GM23248 (cell line): ENCODE measurements around the gene HDAC7. TPM values are rescaled to one million over a fixed set of nuclear protein-coding genes. Genes with fewer than 3 reads are reported as not detected.

Experiments used
- DNase-seq: peaks from one replicate; pipeline ENCODE4 v3.0.0-alpha.2; 2015
- H2AFZ ChIP-seq: fragments of 200-600 bp; sonication (generic); 2 replicates; pipeline ENCODE4 v1.6.1; 2016; ENCODE audit warnings: antibody characterized with exemption
- H3F3A ChIP-seq: fragments of 200-600 bp; sonication (generic); 2 replicates; pipeline ENCODE4 v1.6.1; 2016; ENCODE audit warnings: mild to moderate bottlenecking, antibody characterized with exemption, mixed run types; ENCODE audit not compliant: insufficient read depth
- H3K27ac ChIP-seq: fragments of 200-600 bp; sonication (generic); 2 replicates; pipeline ENCODE4 v1.5.1; 2016; ENCODE audit warnings: mild to moderate bottlenecking
- H3K27me3 ChIP-seq: fragments of 200-600 bp; sonication (generic); replicated peaks from 2 replicates; pipeline ENCODE4 v1.6.1; 2016; ENCODE audit warnings: mild to moderate bottlenecking; ENCODE audit not compliant: insufficient read depth
- H3K36me3 ChIP-seq: fragments of 200-600 bp; sonication (generic); 2 replicates; pipeline ENCODE4 v1.6.1; 2016; ENCODE audit warnings: low read depth, mild to moderate bottlenecking
- H3K4me1 ChIP-seq: fragments of 200-600 bp; sonication (generic); 2 replicates; pipeline ENCODE4 v1.6.1; 2016; ENCODE audit warnings: mild to moderate bottlenecking; ENCODE audit not compliant: insufficient read depth
- H3K4me2 ChIP-seq: fragments of 200-600 bp; sonication (generic); one replicate; pipeline ENCODE4 v1.6.1; 2016; ENCODE audit warnings: mild to moderate bottlenecking; ENCODE audit not compliant: unreplicated experiment
- H3K4me3 ChIP-seq: fragments of 200-600 bp; sonication (generic); 2 replicates; pipeline ENCODE4 v1.5.1; 2016; ENCODE audit warnings: mild to moderate bottlenecking
- H3K79me2 ChIP-seq: fragments of 200-600 bp; sonication (generic); 2 replicates; pipeline ENCODE4 v1.6.1; 2016; ENCODE audit warnings: mild to moderate bottlenecking; ENCODE audit not compliant: insufficient read depth
- H3K9ac ChIP-seq: fragments of 200-600 bp; sonication (generic); 2 replicates; pipeline ENCODE4 v1.6.1; 2016; ENCODE audit warnings: mild to moderate bottlenecking
- H3K9me2 ChIP-seq: fragments of 200-600 bp; sonication (generic); 2 replicates; pipeline ENCODE4 v1.6.1; 2016; ENCODE audit warnings: mixed run types, mild to moderate bottlenecking, moderate library complexity; ENCODE audit not compliant: insufficient read depth
- H3K9me3 ChIP-seq: fragments of 200-600 bp; sonication (generic); one replicate; pipeline ENCODE4 v1.6.1; 2017; ENCODE audit warnings: low read depth
- H4K20me1 ChIP-seq: fragments of 200-600 bp; sonication (generic); 2 replicates; pipeline ENCODE4 v1.6.0; 2016; ENCODE audit not compliant: insufficient read depth
- EZH2 ChIP-seq: fragments of 200-600 bp; sonication (generic); IDR thresholded peaks from 2 replicates; pipeline ENCODE4 v1.6.1; 2018; ENCODE audit warnings: antibody characterized with exemption, mild to moderate bottlenecking; ENCODE audit not compliant: insufficient read depth, poor library complexity, severe bottlenecking
- EZH2phosphoT487 ChIP-seq: fragments of 200-600 bp; sonication (generic); IDR thresholded peaks from 2 replicates; pipeline ENCODE4 v1.6.1; 2018; ENCODE audit warnings: antibody characterized with exemption, moderate library complexity, mild to moderate bottlenecking, low read depth; ENCODE audit not compliant: insufficient read depth
- WGBS, 2 experiments: methylation state at CpG; one replicate each; pipeline ENCODE4 v1.1.6; 2015 to 2017; ENCODE audit warnings: low lambda C conversion rate in 2 of 2, low coverage in 1 of 2; ENCODE audit errors: missing lambda C conversion rate in 2 of 2; 5-methylcytosine and 5-hydroxymethylcytosine counted together
- in situ Hi-C: fragments of 300-500 bp; cut with MboI; formaldehyde crosslinking; loops from 2 replicates; pipeline ENCODE4 v1.15.0; 2020
- polyA plus RNA-seq: library from polyadenylated mRNA; unstranded; fragments of >200 nt; fragmentation: Nextera tagmentation; extraction: Ambion mirVana; gene quantifications from 2 replicates; pipeline ENCODE4 v1.2.1, GENCODE V29; 2016
- total RNA-seq: library from RNA; depleted of rRNA; stranded (reverse); fragments of >200 nt; shearing (Covaris generic); gene quantifications from 2 replicates; pipeline ENCODE4 v1.2.3, GENCODE V29; 2014

The HDAC7 gene
- total and polyA plus RNA-seq, 2 experiments from 2014 or later = 46.2 to 62.9 TPM

DNA sequence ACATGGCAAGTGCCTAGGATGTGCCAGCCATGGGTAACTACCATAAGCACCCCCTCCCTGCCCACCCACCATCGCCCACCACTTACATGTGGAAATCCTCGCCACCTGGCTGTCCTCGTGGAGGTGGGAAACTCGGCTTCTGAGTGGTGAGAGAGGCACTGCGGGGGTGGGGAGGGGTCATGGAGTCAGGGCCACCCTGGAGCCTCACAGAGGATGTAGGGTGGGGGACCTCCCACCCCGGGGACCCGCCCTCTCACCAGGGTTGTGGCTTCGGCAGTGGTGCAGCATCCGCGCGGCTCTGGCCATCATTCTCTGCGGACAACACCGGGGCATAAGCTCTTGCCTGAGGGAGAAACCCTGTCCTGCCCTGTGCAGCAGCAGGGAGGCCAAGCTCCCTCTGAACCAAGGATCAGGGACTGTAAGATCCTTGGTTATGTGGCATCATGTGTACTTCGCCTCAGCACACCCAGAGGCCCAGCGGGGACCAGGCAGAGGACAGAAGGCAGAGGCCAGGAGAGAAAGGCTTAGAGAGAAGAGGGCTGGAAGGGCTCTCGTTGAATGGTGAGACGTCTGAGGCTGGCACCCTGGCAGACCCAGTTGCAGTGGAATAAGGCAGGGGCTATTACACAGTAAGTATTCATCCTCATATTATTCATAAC lies 81.6 kb downstream of the HDAC7 start:
- in situ Hi-C loops = no loop called here
- TF ChIP-seq EZH2 (no peak), EZH2phosphoT487 (no peak)
- H3K9ac ChIP-seq = no peak overlapping the region
- H3K4me2 ChIP-seq = no peak overlapping the region
- H3F3A ChIP-seq = no peaks in the 10 kb centered on the region; the same call in 1 of the 2 replicates
- 87 to 92% methylated on average over 11 to 17 of the region's 17 CpGs for WGBS, 2 experiments
- H3K79me2 ChIP-seq = no peaks in the 10 kb centered on the region
- no peaks in the 10 kb centered on the region for H3K36me3 ChIP-seq
- H2AFZ ChIP-seq = no peak overlapping the region
- no peaks in the 10 kb centered on the region for H3K9me3 ChIP-seq
- no peak for DNase-seq
- no peak overlapping the region for H3K4me3 ChIP-seq
- no peaks in the 10 kb centered on the region for H4K20me1 ChIP-seq
- H3K27ac ChIP-seq = no peak overlapping the region
- no peaks in the 10 kb centered on the region for H3K9me2 ChIP-seq
- no peaks in the 10 kb centered on the region for H3K27me3 ChIP-seq
- peaks cover 11% of the 10 kb centered on the region for H3K4me1 ChIP-seq

GRCh38 chr12:47736877-47737676 lies 82.6 kb downstream of the HDAC7 start:
- Histone ChIP-seq H4K20me1 (no peaks in the 10 kb centered on the region), H3K9ac (peak overlapping the region; percentile 30; the same call in 1 of the 2 replicates), H3K27me3 (no peaks in the 10 kb centered on the region), H2AFZ (peak overlapping the region; percentile 72), H3K9me3 (no peaks in the 10 kb centered on the region), H3K27ac (peak overlapping the region; percentile 33; the same call in 1 of the 2 replicates), H3K4me1 (peaks cover 11% of the 10 kb centered on the region), H3F3A (no peaks in the 10 kb centered on the region; the same call in 1 of the 2 replicates), H3K36me3 (no peaks in the 10 kb centered on the region), H3K79me2 (no peaks in the 10 kb centered on the region), H3K4me3 (no peak overlapping the region), H3K9me2 (no peaks in the 10 kb centered on the region), H3K4me2 (peak overlapping the region; percentile 32)
- in situ Hi-C loops = no loop called here
- WGBS, 2 experiments = 11% methylated on average over 19 of the region's 19 CpGs
- DNase-seq = peak; percentile 78
- no peak for TF ChIP-seq EZH2phosphoT487
- TF ChIP-seq EZH2 = no peak

DNA sequence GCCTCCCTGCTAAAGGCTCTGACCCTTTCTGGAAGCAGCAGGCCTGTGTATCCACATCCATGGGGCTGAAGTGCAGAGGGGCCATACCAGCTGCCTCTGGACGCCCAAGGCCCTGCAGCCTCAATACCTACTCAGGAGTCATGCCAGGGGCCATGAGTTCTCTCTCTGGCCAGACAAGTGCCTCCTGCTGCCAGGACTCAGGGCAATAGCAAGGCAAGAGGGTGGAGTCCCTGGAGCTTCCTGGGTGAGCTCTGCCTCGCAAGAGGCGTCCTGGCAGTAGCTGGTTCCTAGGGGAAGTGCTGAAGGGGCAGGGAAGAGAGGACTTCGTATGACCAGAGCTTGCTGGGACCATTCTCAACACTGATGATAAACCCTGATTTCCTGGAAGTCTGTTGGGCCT lies 83.5 kb downstream of the HDAC7 start:
- Histone ChIP-seq H3K4me2 (no peak overlapping the region), H3K27ac (no peak overlapping the region), H3K9ac (no peak overlapping the region), H2AFZ (no peak overlapping the region), H3K9me2 (no peaks in the 10 kb centered on the region), H3K36me3 (no peaks in the 10 kb centered on the region), H3K9me3 (no peaks in the 10 kb centered on the region), H3F3A (no peaks in the 10 kb centered on the region; the same call in 1 of the 2 replicates), H3K4me1 (peaks cover 11% of the 10 kb centered on the region), H4K20me1 (no peaks in the 10 kb centered on the region), H3K79me2 (no peaks in the 10 kb centered on the region), H3K27me3 (no peaks in the 10 kb centered on the region), H3K4me3 (no peak overlapping the region)
- TF ChIP-seq EZH2 = no peak
- TF ChIP-seq EZH2phosphoT487 = no peak
- in situ Hi-C loops = no loop called here
- DNase-seq = no peak
- 41 to 57% methylated on average over 4 of the region's 4 CpGs for WGBS, 2 experiments

DNA sequence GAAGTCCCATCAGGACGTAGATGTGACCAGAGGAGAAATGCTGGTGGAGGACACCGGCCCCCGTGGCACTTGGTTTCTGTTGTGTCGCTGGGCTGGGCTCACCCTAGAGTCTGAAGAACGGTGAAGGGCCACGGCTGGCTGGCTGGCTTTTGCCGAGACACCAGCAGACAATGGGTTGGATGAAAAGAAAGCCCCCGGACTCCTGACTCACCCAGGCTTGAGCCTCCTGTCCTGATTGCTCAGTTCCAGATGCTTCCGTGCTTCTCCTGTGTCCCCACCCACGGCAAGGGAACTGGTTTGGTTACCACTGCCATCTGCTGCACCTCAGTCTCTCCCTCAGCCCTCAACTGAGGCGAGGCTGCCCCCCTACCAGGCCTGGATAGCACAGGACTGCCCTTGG lies 84.1 kb downstream of the HDAC7 start:
- H3K36me3 ChIP-seq = no peaks in the 10 kb centered on the region
- no peaks in the 10 kb centered on the region for H3K27me3 ChIP-seq
- no peak overlapping the region for H3K4me2 ChIP-seq
- in situ Hi-C loops = no loop called here
- H3K9me3 ChIP-seq = no peaks in the 10 kb centered on the region
- TF ChIP-seq EZH2phosphoT487 (no peak), EZH2 (no peak)
- no peak overlapping the region for H3K4me3 ChIP-seq
- H3K27ac ChIP-seq = no peak overlapping the region
- no peaks in the 10 kb centered on the region for H3K9me2 ChIP-seq
- no peaks in the 10 kb centered on the region for H3K79me2 ChIP-seq
- no peak overlapping the region for H3K9ac ChIP-seq
- H2AFZ ChIP-seq = no peak overlapping the region
- WGBS, 2 experiments = 70 to 79% methylated on average over 11 of the region's 11 CpGs
- H4K20me1 ChIP-seq = no peaks in the 10 kb centered on the region
- H3K4me1 ChIP-seq = peaks cover 16% of the 10 kb centered on the region
- peak; percentile 55 for DNase-seq
- peaks cover 4% of the 10 kb centered on the region for H3F3A ChIP-seq
